Cortex of kidney (tissue), 1 donor: ENCODE data around the gene ZNF493.

Source experiments
- DNase-seq: peaks from one replicate; lab custom pipeline; 2025; lab: John Stamatoyannopoulos, UW

The ZNF493 gene

DNA sequence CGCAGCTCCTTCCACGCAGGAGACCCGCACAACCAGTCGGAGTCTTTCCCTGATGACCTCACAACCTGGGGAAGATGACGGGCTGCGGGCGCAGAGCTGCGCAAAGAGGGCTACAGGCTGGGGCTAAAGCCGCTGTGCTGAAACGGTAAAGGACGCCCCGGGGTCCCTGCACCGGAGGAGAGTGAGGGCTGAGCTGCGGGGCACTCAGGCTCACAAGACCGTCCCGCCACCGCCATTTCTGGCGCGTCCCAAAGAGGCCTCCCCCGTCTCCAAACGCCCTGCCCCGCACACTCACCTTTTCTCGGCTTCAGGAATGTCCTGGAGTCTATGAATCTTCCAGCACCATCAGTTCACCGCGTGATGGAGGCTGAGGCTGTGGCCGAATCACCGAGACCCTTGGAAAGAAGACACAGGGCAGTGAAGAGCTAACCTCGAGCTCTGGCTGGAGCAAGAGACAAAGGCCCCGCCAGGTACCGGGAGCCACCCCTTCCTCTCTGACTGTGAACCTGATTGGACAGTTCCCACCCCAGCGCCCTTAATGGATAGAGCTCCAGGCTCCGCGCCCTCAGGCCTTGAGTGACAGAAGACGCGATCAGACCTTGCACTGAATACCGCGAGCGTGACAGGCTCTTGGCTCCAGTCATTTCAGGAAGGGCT, 66.6 kb downstream of the ZNF493 start:
- no peak for DNase-seq

DNA sequence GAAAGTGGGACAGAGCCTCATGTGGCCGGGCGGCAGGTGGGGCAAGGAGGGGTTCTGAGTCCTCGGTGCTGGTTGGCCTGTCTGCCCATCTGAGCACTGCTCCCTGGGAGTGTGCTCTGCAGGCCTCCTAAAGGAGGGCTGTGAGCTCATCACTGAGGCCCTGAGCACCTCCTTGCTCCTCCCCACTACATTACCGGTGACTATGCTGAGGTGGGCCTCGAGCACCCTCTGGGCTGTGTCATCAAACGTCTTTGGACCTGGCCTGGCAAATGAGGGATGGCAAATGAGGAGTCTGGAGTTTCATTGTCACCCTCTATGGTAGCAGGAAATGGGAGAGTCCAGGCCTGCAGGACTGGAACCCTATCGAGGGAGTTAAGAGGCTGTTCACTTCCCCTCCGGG, 69.7 kb downstream of the ZNF493 start:
- DNase-seq: no peak

- no peak for DNase-seq
These were observed 71.9 kb downstream of the ZNF493 start for GRCh38 chr19:21468791-21469190.

- DNase-seq: no peak
These were observed 75.6 kb downstream of the ZNF493 start for GRCh38 chr19:21472507-21472906.

- DNase-seq: no peak
These were observed 77.8 kb downstream of the ZNF493 start for GRCh38 chr19:21474671-21475181.
